Cardiac muscle cell (in vitro differentiated cells and primary cell): ENCODE data around the gene LHFPL6. TPM values are rescaled to one million over a fixed set of nuclear protein-coding genes. Genes with fewer than 3 reads are reported as not detected.

ENCODE experiments used
- DNase-seq, 2 donors: peaks; one replicate each; pipeline versions ENCODE4 v3.0.0 to v3.0.0-alpha.2; 2010 to 2017; ENCODE audit warnings: low read depth in 1 of 2, low spot score in 1 of 2
- H3K27ac ChIP-seq: fragments of 200-600 bp; sonication (generic); 2 replicates; pipeline ENCODE4 v1.5.1; 2016
- H3K27me3 ChIP-seq: fragments of 200-600 bp; sonication (generic); 2 replicates; pipeline ENCODE4 v1.6.0; 2016; ENCODE audit warnings: control low read depth
- H3K36me3 ChIP-seq: fragments of 200-600 bp; sonication (generic); 2 replicates; pipeline ENCODE4 v1.5.1; 2016; ENCODE audit warnings: control low read depth
- H3K4me1 ChIP-seq: fragments of 200-600 bp; sonication (generic); 2 replicates; pipeline ENCODE4 v1.8.1; 2017; ENCODE audit warnings: low read depth, mild to moderate bottlenecking, mixed run types
- H3K4me3 ChIP-seq: fragments of 200-600 bp; sonication (generic); 2 replicates; pipeline ENCODE4 v1.5.1; 2016; ENCODE audit warnings: mild to moderate bottlenecking
- H3K9me3 ChIP-seq: fragments of 200-600 bp; sonication (generic); 2 replicates; pipeline ENCODE4 v1.5.1; 2017; ENCODE audit warnings: low read depth, mild to moderate bottlenecking, control low read depth
- CTCF ChIP-seq: IDR thresholded peaks from 2 replicates; pipeline ENCODE4 v1.5.1; 2012; ENCODE audit warnings: low read depth, mild to moderate bottlenecking, low read length
- polyA plus RNA-seq: library from polyadenylated mRNA; unstranded; fragments of >200 nt; fragmentation: Nextera tagmentation; extraction: Ambion mirVana; gene quantifications from 2 replicates; pipeline ENCODE4 v1.2.1, GENCODE V29; 2016
- total RNA-seq: library from RNA; depleted of rRNA; stranded (reverse); fragments of >200 nt; gene quantifications from 2 replicates; pipeline ENCODE4 v1.2.3, GENCODE V29; 2016

Gene LHFPL6
- total and polyA plus RNA-seq, 2 experiments from 2014 or later, result 10.0 to 19.2 TPM

- Histone ChIP-seq H3K27ac (no peak overlapping the region), H3K9me3 (no peaks in the 10 kb centered on the region), H3K36me3 (no peaks in the 10 kb centered on the region), H3K27me3 (no peaks in the 10 kb centered on the region), H3K4me3 (no peak overlapping the region), H3K4me1 (no peaks in the 10 kb centered on the region)
- no peak for TF ChIP-seq CTCF
- no peak for DNase-seq
Observed at GRCh38 chr13:39296193-39296592, 306.8 kb downstream of the LHFPL6 start.

Other genes starting within 250 kb of the LHFPL6 start
- gene COG6, start 52.5 kb upstream of the LHFPL6 start, total RNA-seq, result 33.5 and 52.6 TPM in 2 replicates
- gene COG6, start 52.5 kb upstream of the LHFPL6 start, polyA plus RNA-seq, result 21.3 and 29.5 TPM in 2 replicates